HepG2 (cell line): ENCODE results near the gene ZCCHC10. TPM values are rescaled to one million over a fixed set of nuclear protein-coding genes. Genes with fewer than 3 reads are reported as not detected.

Source experiments
- ATAC-seq: fragments of 200-7000 bp; cut with Tn5 transposase; 3 replicates; pipeline ENCODE4 v1.9.1; 2020; ENCODE audit warnings: mild to moderate bottlenecking, moderate library complexity
- BruUV-seq: library from RNA; stranded (reverse); fragments of 400-500 nt; replicated peaks from 2 replicates; lab custom pipeline; 2021; lab: Mats Ljungman, UMichigan
- CTCF ChIA-PET: fragments of 300-600 bp; formaldehyde crosslinking; extraction: SDS; loops from one replicate; lab custom pipeline; 2021; ENCODE audit warnings: low total read pairs, inconsistent platforms, low intra/inter-chr PET ratio; lab: Yijun Ruan, JAX
- POLR2A ChIA-PET: fragments of 350-600 bp; sonication (Branson Sonifier 250); formaldehyde crosslinking; loops from one replicate; lab custom pipeline; 2020; ENCODE audit warnings: antibody characterized with exemption, inconsistent platforms; lab: Yijun Ruan, JAX
- DNase-seq: peaks from one replicate; pipeline ENCODE4 v3.0.0-alpha.2; 2015; ENCODE audit warnings: low spot score
- FAIRE-seq: peaks from 3 replicates; lab custom pipeline; 2011; peaks lifted over from hg19 to GRCh38; lab: Jason Lieb, UNC
- H2AFZ ChIP-seq: one replicate; pipeline ENCODE4 v1.6.1; 2011; ENCODE audit warnings: low read length, inconsistent platforms
- H3K27ac ChIP-seq: fragments of 300-600 bp; 3 replicates; pipeline ENCODE4 v1.8.0; 2011; ENCODE audit warnings: mixed run types, mild to moderate bottlenecking, mixed read lengths, low read length, inconsistent platforms; ENCODE audit not compliant: insufficient read depth; ENCODE audit errors: extremely low read length
- H3K27me3 ChIP-seq, 2 experiments: fragments of 200-600 bp in 1 of 2; 2 replicates in 1 of 2; 3 replicates in 1 of 2; pipeline versions ENCODE4 v1.6.0 to v1.8.0; 2011; ENCODE audit warnings: low read length in 2 of 2, mild to moderate bottlenecking in 2 of 2, moderate library complexity in 2 of 2, inconsistent platforms in 1 of 2; ENCODE audit not compliant: insufficient read depth in 2 of 2, control insufficient read depth in 1 of 2
- H3K36me3 ChIP-seq, 2 experiments: fragments of 200-600 bp in 1 of 2; replicated peaks in 1 of 2; 2 replicates in 1 of 2; 3 replicates in 1 of 2; pipeline versions ENCODE4 v1.5.1 to v1.8.0; 2011; ENCODE audit warnings: low read length in 2 of 2, inconsistent platforms in 1 of 2; ENCODE audit not compliant: insufficient read depth in 2 of 2, control insufficient read depth in 1 of 2
- H3K4me1 ChIP-seq: 2 replicates; pipeline ENCODE4 v1.5.1; 2012; ENCODE audit warnings: low read length, inconsistent platforms; ENCODE audit not compliant: insufficient read depth
- H3K4me2 ChIP-seq: 2 replicates; pipeline ENCODE4 v1.6.0; 2011; ENCODE audit warnings: low read depth, low read length, inconsistent platforms
- H3K4me3 ChIP-seq, 3 experiments: fragments of 200-600 bp in 1 of 3; sonication (generic), shearing (Covaris generic) in 1 of 3; replicated peaks in 1 of 3; 2 replicates each; pipeline ENCODE4 v1.5.1; 2011 to 2016; ENCODE audit warnings: low read length in 3 of 3, inconsistent platforms in 2 of 3, low read depth in 2 of 3, mild to moderate bottlenecking in 2 of 3, control low read depth in 1 of 3, mixed read lengths in 1 of 3; ENCODE audit not compliant: insufficient read depth in 1 of 3
- H3K79me2 ChIP-seq: one replicate; pipeline ENCODE4 v1.6.1; 2011; ENCODE audit warnings: low read length, inconsistent platforms; ENCODE audit not compliant: insufficient read depth
- H3K9ac ChIP-seq: 2 replicates; pipeline ENCODE4 v1.6.0; 2011; ENCODE audit warnings: mild to moderate bottlenecking, low read depth, low read length, inconsistent platforms; ENCODE audit not compliant: insufficient read depth
- H3K9me3 ChIP-seq: 2 replicates; pipeline ENCODE4 v1.5.1; 2012; ENCODE audit warnings: mild to moderate bottlenecking, low read length
- H4K20me1 ChIP-seq: 2 replicates; pipeline ENCODE4 v1.6.0; 2011; ENCODE audit warnings: inconsistent platforms, mild to moderate bottlenecking, low read length, moderate library complexity; ENCODE audit not compliant: insufficient read depth
- BRF2 ChIP-seq: sonication (generic); formaldehyde crosslinking; IDR thresholded peaks from 2 replicates; pipeline ENCODE4 v1.8.1; 2022; ENCODE audit warnings: mild to moderate bottlenecking, missing genetic modification reagents
- FOXC1 ChIP-seq: sonication (generic); formaldehyde crosslinking; IDR thresholded peaks from 2 replicates; pipeline ENCODE4 v1.8.0; 2022; ENCODE audit warnings: mild to moderate bottlenecking, missing genetic modification reagents, borderline replicate concordance
- PHF20 ChIP-seq: sonication (generic); formaldehyde crosslinking; IDR thresholded peaks from 2 replicates; pipeline ENCODE4 v1.5.0; 2020; ENCODE audit warnings: mild to moderate bottlenecking, missing genetic modification reagents
- WIZ ChIP-seq: sonication (generic); formaldehyde crosslinking; IDR thresholded peaks from 2 replicates; pipeline ENCODE4 v1.5.1; 2020; ENCODE audit warnings: mild to moderate bottlenecking, missing genetic modification reagents
- ZBTB34 ChIP-seq: sonication (generic); formaldehyde crosslinking; IDR thresholded peaks from 2 replicates; pipeline ENCODE4 v1.8.0; 2022; ENCODE audit warnings: mild to moderate bottlenecking, missing genetic modification reagents
- ZNF432 ChIP-seq: sonication (generic); formaldehyde crosslinking; IDR thresholded peaks from 2 replicates; pipeline ENCODE4 v1.5.0; 2020; ENCODE audit warnings: missing genetic modification reagents, mild to moderate bottlenecking, borderline replicate concordance
- WGBS: methylation state at CpG from one replicate; pipeline ENCODE4 v1.1.6; 2017; ENCODE audit warnings: low lambda C conversion rate; 5-methylcytosine and 5-hydroxymethylcytosine counted together
- in situ Hi-C: cut with HindIII; loops from 2 replicates; pipeline ENCODE4 v1.10.0; 2017; ENCODE audit warnings: low pct_unique_long_range_greater_than_20kb; ENCODE audit not compliant: extremely low pct_ligation_motif_present
- intact Hi-C: fragments of 100-400 bp; cut with micrococcal nuclease; formaldehyde crosslinking; loops from one replicate; pipeline ENCODE4 v1.10.0; 2022; ENCODE audit not compliant: unreplicated experiment
- polyA plus RNA-seq, 8 experiments: library from polyadenylated mRNA; depleted of rRNA in 3 of 8; stranded (reverse) in 7 of 8; unstranded in 1 of 8; fragments of >200 nt; fragmentation: Illumina TruSeq in 4 of 8; extraction: Trizol in 4 of 8; gene quantifications; 2 replicates each; pipeline versions ENCODE4 v1.2.1 to v1.2.3, GENCODE V29; 2011 to 2016; ENCODE audit warnings: low read depth in 4 of 8, missing spikeins in 1 of 8, mixed read lengths in 1 of 8; ENCODE audit not compliant: insufficient read depth in 1 of 8
- total RNA-seq, 5 experiments: library from RNA; depleted of rRNA; stranded (reverse); fragments of >200 nt; fragmentation: Illumina TruSeq; extraction: Trizol; gene quantifications; 2 replicates each; pipeline ENCODE4 v1.2.3, GENCODE V29; 2016; ENCODE audit warnings: low read depth in 1 of 5
- TF ChIP-seq, protein P1 (sequence below): sonication (generic); formaldehyde crosslinking; IDR thresholded peaks from 2 replicates; pipeline ENCODE4 v1.4.0; 2020; ENCODE audit warnings: mild to moderate bottlenecking, missing genetic modification reagents, borderline replicate concordance

Gene ZCCHC10
- total and polyA plus RNA-seq, 2 of the 13 experiments (the other 11 are each of a cell fraction or from before 2014, with no cell fraction given): 40.7 to 48.2 TPM

- TF ChIP-seq ZBTB34 (CRISPR knock-in tag): no peak
- TF ChIP-seq PHF20 (CRISPR knock-in tag): peak; percentile 43
- no peak for TF ChIP-seq BRF2
- TF ChIP-seq, all 625 proteins: peak for 101
These were observed 26.2 kb upstream of the ZCCHC10 start (continued) for GRCh38 chr5:133052317-133053175.

GRCh38 chr5:133051542-133052316 lies 25.4 kb upstream of the ZCCHC10 start, which contains the start of gene HSPA4:
Gene HSPA4, plus strand, starts transcription at chr5:133052013. Its CDS starts 238 bp downstream, at chr5:133052251.
- POLR2A ChIA-PET: interaction anchor here (0.6 to 5.9 kb wide), 36 partner anchors 8 to 758 kb away, joined by 3 to 116 read pairs (median 6); partner anchors contain the start of genes AFF4, GDF9, SHROOM1 and SLC22A4
- Histone ChIP-seq H3K4me3 (peak within 1 kb of the TSS; percentile 90 to 95 (median 94)), H3K27ac (peak within 1 kb of the TSS; percentile 100), H3K4me2 (peak within 1 kb of the TSS; percentile 87), H3K36me3 (no peaks in the 10 kb centered on the region), H3K4me1 (peaks cover 68% of the 10 kb centered on the region), H2AFZ (no peak within 1 kb of the TSS), H3K27me3 (no peaks in the 10 kb centered on the region; a peak in 1 of 5 replicates), H3K79me2 (peaks cover 59% of the 10 kb centered on the region), H3K9ac (peak within 1 kb of the TSS; percentile 99), H3K9me3 (no peaks in the 10 kb centered on the region), H4K20me1 (peaks cover 19% of the 10 kb centered on the region)
- WGBS: 0% methylated on average over 20 of the region's 68 CpGs
- FAIRE-seq (peak; percentile 47), DNase-seq (peak; percentile 97), ATAC-seq (peak; percentile 85)
- intact Hi-C loops: loop anchor here (1.0 to 5.0 kb wide), 3 partner anchors 25 to 89 kb away; partner anchors contain the start of genes AFF4 and ZCCHC10
- no TSS peak for BruUV-seq
- CTCF ChIA-PET: no interaction called here
- in situ Hi-C loops: loop anchor here (5.0 kb wide), 1 partner anchor 89 kb away; the partner anchor contains the start of gene AFF4
- TF ChIP-seq ZNF432 (CRISPR knock-in tag): no peak
- TF ChIP-seq FOXC1 (CRISPR knock-in tag): no peak
- TF ChIP-seq, protein P1, sequence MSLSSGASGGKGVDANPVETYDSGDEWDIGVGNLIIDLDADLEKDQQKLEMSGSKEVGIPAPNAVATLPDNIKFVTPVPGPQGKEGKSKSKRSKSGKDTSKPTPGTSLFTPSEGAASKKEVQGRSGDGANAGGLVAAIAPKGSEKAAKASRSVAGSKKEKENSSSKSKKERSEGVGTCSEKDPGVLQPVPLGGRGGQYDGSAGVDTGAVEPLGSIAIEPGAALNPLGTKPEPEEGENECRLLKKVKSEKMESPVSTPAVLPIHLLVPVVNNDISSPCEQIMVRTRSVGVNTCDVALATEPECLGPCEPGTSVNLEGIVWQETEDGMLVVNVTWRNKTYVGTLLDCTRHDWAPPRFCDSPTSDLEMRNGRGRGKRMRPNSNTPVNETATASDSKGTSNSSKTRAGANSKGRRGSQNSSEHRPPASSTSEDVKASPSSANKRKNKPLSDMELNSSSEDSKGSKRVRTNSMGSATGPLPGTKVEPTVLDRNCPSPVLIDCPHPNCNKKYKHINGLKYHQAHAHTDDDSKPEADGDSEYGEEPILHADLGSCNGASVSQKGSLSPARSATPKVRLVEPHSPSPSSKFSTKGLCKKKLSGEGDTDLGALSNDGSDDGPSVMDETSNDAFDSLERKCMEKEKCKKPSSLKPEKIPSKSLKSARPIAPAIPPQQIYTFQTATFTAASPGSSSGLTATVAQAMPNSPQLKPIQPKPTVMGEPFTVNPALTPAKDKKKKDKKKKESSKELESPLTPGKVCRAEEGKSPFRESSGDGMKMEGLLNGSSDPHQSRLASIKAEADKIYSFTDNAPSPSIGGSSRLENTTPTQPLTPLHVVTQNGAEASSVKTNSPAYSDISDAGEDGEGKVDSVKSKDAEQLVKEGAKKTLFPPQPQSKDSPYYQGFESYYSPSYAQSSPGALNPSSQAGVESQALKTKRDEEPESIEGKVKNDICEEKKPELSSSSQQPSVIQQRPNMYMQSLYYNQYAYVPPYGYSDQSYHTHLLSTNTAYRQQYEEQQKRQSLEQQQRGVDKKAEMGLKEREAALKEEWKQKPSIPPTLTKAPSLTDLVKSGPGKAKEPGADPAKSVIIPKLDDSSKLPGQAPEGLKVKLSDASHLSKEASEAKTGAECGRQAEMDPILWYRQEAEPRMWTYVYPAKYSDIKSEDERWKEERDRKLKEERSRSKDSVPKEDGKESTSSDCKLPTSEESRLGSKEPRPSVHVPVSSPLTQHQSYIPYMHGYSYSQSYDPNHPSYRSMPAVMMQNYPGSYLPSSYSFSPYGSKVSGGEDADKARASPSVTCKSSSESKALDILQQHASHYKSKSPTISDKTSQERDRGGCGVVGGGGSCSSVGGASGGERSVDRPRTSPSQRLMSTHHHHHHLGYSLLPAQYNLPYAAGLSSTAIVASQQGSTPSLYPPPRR (CRISPR knock-in tag): peak; percentile 50; the same call in 1 of the 2 replicates
- TF ChIP-seq WIZ: peak; percentile 12; the same call in 1 of the 2 replicates
